ENCODE results near the gene KANTR.

Gene KANTR

GRCh38 chrX:53050841-53051240, 43.1 kb upstream of the KANTR start:
- no peak overlapping the region for H3K27ac ChIP-seq
- TF ChIP-seq, protein P1, sequence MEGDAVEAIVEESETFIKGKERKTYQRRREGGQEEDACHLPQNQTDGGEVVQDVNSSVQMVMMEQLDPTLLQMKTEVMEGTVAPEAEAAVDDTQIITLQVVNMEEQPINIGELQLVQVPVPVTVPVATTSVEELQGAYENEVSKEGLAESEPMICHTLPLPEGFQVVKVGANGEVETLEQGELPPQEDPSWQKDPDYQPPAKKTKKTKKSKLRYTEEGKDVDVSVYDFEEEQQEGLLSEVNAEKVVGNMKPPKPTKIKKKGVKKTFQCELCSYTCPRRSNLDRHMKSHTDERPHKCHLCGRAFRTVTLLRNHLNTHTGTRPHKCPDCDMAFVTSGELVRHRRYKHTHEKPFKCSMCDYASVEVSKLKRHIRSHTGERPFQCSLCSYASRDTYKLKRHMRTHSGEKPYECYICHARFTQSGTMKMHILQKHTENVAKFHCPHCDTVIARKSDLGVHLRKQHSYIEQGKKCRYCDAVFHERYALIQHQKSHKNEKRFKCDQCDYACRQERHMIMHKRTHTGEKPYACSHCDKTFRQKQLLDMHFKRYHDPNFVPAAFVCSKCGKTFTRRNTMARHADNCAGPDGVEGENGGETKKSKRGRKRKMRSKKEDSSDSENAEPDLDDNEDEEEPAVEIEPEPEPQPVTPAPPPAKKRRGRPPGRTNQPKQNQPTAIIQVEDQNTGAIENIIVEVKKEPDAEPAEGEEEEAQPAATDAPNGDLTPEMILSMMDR (IDR thresholded peaks at IDR 0.05; ENCODE audit: low read depth, low read length), result no peak
- peaks cover 9% of the 10 kb centered on the region for H3K27me3 ChIP-seq (ENCODE audit: insufficient read depth, low read depth, severe bottlenecking)
- no peak overlapping the region for H3K4me3 ChIP-seq (ENCODE audit: low read depth, low read length)
- H3K36me3 ChIP-seq, result no peaks in the 10 kb centered on the region
- no peaks in the 10 kb centered on the region for H3K9me3 ChIP-seq (ENCODE audit: severe bottlenecking)
- DNase-seq, result no peak

DNA sequence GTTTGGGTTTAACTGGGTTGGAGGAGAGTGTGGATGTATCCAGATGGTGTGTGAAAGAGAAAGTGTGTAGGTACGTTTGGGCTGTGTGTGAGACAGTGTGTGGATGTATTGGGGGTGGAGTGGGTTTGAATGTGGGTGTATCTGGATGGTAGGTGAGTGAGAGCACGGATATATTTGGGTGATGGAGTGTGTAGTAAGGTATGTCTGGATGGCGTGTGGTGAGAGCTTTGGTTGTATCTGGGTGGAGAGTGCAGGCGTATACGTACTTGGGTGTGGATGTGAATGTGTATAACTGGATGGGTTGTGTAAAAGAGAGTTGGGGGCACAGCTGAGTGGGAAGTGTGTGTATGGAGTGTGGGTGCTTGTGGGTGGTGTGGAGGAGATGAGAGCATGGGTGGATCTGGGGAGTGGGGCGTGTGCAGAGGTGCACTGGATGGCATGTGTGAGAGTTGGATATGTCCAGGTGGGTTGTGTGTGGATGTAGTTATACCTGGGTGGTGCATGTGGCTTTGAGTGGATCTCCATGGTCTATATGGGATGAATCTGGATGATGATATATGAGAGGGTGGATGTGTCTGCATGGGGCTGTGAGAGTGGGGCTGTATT, 38.6 kb upstream of the KANTR start:
- DNase-seq, result no peak
- Histone ChIP-seq H3K27ac (no peak overlapping the region), H3K27me3 (ENCODE audit: insufficient read depth, low read depth, severe bottlenecking) (no peaks in the 10 kb centered on the region), H3K36me3 (no peaks in the 10 kb centered on the region), H3K9me3 (ENCODE audit: severe bottlenecking) (no peaks in the 10 kb centered on the region), H3K4me3 (ENCODE audit: low read depth, low read length) (no peak overlapping the region)
- TF ChIP-seq, protein P1 (IDR thresholded peaks at IDR 0.05; ENCODE audit: low read depth, low read length), result no peak

DNA sequence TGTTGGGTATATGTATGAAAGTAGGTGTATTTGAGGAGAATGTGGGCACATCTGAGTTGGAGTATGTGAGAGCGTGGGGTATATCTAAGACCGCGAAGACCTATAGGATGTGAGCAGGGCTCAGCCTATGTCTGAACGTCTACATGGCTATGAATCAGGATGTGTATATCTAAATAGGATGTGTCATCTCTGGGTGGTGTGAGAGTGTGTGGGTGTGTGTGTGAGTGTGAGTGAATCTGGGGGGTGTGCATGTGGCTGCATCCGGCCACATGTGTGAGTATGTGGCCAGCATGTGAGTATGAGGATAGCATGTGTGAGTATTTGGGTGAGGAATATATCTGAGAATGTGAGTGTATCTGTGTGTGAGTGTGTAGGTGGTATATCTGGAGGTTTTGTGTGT, 37.6 kb upstream of the KANTR start:
- Histone ChIP-seq H3K4me3 (ENCODE audit: low read depth, low read length) (no peak overlapping the region), H3K27me3 (ENCODE audit: insufficient read depth, low read depth, severe bottlenecking) (no peaks in the 10 kb centered on the region), H3K36me3 (no peaks in the 10 kb centered on the region), H3K9me3 (ENCODE audit: severe bottlenecking) (no peaks in the 10 kb centered on the region), H3K27ac (no peak overlapping the region)
- no peak for DNase-seq
- TF ChIP-seq, protein P1 (IDR thresholded peaks at IDR 0.05; ENCODE audit: low read depth, low read length), result no peak

DNA sequence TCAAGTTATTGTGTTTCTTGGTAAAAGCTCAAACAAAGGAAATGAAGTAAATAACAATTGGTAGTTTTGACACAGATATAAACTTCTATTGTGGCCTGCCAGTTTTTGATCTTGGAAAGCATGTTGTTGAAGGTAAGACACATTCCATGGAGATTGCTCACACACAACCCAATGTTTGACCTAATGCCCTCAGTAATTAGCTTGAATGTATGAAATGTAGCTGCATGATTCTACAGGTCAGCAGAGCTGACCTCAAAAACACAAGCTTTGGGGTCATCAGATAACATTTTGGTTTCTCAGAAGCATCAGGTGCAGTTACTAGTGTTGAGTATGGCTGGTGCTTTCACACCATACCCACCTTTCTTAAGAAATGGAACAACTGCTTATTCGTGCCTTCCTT, 28.8 kb upstream of the KANTR start:
- Histone ChIP-seq H3K27me3 (ENCODE audit: insufficient read depth, low read depth, severe bottlenecking) (peaks cover 8% of the 10 kb centered on the region), H3K9me3 (ENCODE audit: severe bottlenecking) (no peaks in the 10 kb centered on the region)
- no peak for DNase-seq

GRCh38 chrX:53071064-53071463, 22.9 kb upstream of the KANTR start:
- H3K36me3 ChIP-seq, result no peaks in the 10 kb centered on the region
- no peaks in the 10 kb centered on the region for H3K9me3 ChIP-seq (ENCODE audit: severe bottlenecking)
- DNase-seq, result no peak
- no peak overlapping the region for H3K4me3 ChIP-seq (ENCODE audit: low read depth, low read length)
- H3K27ac ChIP-seq, result no peak overlapping the region
- peaks cover 7% of the 10 kb centered on the region for H3K27me3 ChIP-seq (ENCODE audit: insufficient read depth, low read depth, severe bottlenecking)
- TF ChIP-seq, protein P1 (IDR thresholded peaks at IDR 0.05; ENCODE audit: low read depth, low read length), result no peak

More for the DNA sequence above, 28.8 kb upstream of the KANTR start:
- H3K27ac ChIP-seq, result no peak overlapping the region
- H3K36me3 ChIP-seq, result no peaks in the 10 kb centered on the region
- TF ChIP-seq, protein P1 (IDR thresholded peaks at IDR 0.05; ENCODE audit: low read depth, low read length), result no peak
- no peak overlapping the region for H3K4me3 ChIP-seq (ENCODE audit: low read depth, low read length)
